ENCODE measurements around the gene NEK7.

- TF ChIP-seq CTCF (IDR thresholded peaks at IDR 0.05) (no peak), POLR2AphosphoS5 (IDR thresholded peaks at IDR 0.05) (no peak), POLR2A (IDR thresholded peaks at IDR 0.05) (no peak), EP300 (IDR thresholded peaks at IDR 0.05) (no peak)
Observed at GRCh38 chr1:198245379-198245778, 88.6 kb downstream of the NEK7 start.

Data from suprapubic skin (tissue), 4 donors.